Measurements from ENCODE around the gene FLYWCH2. TPM values are rescaled to one million over a fixed set of nuclear protein-coding genes. Genes with fewer than 3 reads are reported as not detected.
"Not testable (repeated sequence)": the region's sequence is repeated elsewhere in the genome, so short reads cannot be mapped to it uniquely, and the experiment has no call there.

FLYWCH2 gene
- total and polyA plus RNA-seq, 2 experiments from 2014 or later, result 30.9 to 45.0 TPM

DNA sequence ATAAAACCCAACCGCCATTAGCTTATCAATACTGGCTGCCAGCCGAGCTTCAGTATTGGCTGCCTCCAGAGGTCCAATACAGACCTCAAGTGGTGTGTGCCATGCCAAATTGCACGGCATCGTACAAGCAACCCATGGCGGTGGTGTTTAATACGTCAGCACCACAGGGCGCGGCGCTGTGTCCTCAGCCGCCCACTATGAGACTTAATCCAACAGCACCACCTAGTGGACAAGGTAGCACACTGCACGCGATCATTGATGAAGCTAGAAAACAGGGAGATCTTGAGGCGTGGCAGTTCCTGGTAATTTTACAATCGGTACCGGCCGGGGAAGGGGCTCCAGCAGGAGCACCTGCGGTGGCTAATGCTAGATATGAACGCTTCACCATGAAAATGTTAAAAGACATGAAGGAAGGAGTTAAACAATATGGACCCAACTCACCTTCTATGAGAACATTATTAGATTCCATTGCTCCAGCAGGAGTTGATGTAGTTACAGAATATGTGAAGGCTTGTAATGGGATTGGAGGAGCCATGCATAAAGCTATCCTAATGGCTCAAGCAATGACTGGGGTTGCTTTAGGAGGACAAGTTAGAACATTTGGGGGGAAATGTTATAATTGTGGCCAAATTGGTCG lies 44.1 kb downstream of the FLYWCH2 start:
- Histone ChIP-seq H3K4me1 (ENCODE audit: insufficient read depth) (peaks cover 7% of the 10 kb centered on the region; the same call in 1 of the 2 replicates), H2AFZ (no peak overlapping the region), H3F3A (replicated peaks; ENCODE audit: low read depth) (peaks cover 12% of the 10 kb centered on the region), H3K4me3 (no peak overlapping the region), H3K27me3 (ENCODE audit: insufficient read depth) (0 out of 2 replicates have a peak, but pooled peaks cover 7% of the 10 kb centered on the region), H3K9me2 (ENCODE audit: insufficient read depth) (no peaks in the 10 kb centered on the region), H3K79me2 (replicated peaks; ENCODE audit: insufficient read depth) (no peaks in the 10 kb centered on the region), H4K20me1 (replicated peaks; ENCODE audit: insufficient read depth) (no peaks in the 10 kb centered on the region), H3K36me3 (ENCODE audit: insufficient read depth) (no peaks in the 10 kb centered on the region), H3K27ac (ENCODE audit: low read depth) (no peak overlapping the region), H3K4me2 (peak overlapping the region; percentile 16; the same call in 1 of the 2 replicates)
- Mint-ChIP-seq H3K4me1 (peaks cover 38% of the 10 kb centered on the region), H3K4me3 (no peak overlapping the region; the same call in 2 of the 3 replicates), H3K27me3 (ENCODE audit: insufficient read depth, low read depth, poor library complexity) (peaks cover 11% of the 10 kb centered on the region), H3K36me3 (ENCODE audit: low read depth) (peaks cover 13% of the 10 kb centered on the region; the same call in 1 of the 3 replicates), H3K27ac (no peak overlapping the region), H3K9me3 (peaks cover 9% of the 10 kb centered on the region; the same call in 2 of the 3 replicates)
- no peak for TF ChIP-seq NANOG (IDR thresholded peaks at IDR 0.05; ENCODE audit: borderline replicate concordance)
- TF ChIP-seq EZH2phosphoT487 (IDR thresholded peaks at IDR 0.05; ENCODE audit: unreplicated experiment), result no peak
- TF ChIP-seq CREB1 (CRISPR knock-in tag; IDR thresholded peaks at IDR 0.05; ENCODE audit: low read depth), result peak; percentile 88
- TF ChIP-seq POLR2AphosphoS5 (IDR thresholded peaks at IDR 0.05; ENCODE audit: low read depth), result 0 out of 2 replicates have a peak, but pooled peaks have one; percentile 37
- TF ChIP-seq, protein P1, sequence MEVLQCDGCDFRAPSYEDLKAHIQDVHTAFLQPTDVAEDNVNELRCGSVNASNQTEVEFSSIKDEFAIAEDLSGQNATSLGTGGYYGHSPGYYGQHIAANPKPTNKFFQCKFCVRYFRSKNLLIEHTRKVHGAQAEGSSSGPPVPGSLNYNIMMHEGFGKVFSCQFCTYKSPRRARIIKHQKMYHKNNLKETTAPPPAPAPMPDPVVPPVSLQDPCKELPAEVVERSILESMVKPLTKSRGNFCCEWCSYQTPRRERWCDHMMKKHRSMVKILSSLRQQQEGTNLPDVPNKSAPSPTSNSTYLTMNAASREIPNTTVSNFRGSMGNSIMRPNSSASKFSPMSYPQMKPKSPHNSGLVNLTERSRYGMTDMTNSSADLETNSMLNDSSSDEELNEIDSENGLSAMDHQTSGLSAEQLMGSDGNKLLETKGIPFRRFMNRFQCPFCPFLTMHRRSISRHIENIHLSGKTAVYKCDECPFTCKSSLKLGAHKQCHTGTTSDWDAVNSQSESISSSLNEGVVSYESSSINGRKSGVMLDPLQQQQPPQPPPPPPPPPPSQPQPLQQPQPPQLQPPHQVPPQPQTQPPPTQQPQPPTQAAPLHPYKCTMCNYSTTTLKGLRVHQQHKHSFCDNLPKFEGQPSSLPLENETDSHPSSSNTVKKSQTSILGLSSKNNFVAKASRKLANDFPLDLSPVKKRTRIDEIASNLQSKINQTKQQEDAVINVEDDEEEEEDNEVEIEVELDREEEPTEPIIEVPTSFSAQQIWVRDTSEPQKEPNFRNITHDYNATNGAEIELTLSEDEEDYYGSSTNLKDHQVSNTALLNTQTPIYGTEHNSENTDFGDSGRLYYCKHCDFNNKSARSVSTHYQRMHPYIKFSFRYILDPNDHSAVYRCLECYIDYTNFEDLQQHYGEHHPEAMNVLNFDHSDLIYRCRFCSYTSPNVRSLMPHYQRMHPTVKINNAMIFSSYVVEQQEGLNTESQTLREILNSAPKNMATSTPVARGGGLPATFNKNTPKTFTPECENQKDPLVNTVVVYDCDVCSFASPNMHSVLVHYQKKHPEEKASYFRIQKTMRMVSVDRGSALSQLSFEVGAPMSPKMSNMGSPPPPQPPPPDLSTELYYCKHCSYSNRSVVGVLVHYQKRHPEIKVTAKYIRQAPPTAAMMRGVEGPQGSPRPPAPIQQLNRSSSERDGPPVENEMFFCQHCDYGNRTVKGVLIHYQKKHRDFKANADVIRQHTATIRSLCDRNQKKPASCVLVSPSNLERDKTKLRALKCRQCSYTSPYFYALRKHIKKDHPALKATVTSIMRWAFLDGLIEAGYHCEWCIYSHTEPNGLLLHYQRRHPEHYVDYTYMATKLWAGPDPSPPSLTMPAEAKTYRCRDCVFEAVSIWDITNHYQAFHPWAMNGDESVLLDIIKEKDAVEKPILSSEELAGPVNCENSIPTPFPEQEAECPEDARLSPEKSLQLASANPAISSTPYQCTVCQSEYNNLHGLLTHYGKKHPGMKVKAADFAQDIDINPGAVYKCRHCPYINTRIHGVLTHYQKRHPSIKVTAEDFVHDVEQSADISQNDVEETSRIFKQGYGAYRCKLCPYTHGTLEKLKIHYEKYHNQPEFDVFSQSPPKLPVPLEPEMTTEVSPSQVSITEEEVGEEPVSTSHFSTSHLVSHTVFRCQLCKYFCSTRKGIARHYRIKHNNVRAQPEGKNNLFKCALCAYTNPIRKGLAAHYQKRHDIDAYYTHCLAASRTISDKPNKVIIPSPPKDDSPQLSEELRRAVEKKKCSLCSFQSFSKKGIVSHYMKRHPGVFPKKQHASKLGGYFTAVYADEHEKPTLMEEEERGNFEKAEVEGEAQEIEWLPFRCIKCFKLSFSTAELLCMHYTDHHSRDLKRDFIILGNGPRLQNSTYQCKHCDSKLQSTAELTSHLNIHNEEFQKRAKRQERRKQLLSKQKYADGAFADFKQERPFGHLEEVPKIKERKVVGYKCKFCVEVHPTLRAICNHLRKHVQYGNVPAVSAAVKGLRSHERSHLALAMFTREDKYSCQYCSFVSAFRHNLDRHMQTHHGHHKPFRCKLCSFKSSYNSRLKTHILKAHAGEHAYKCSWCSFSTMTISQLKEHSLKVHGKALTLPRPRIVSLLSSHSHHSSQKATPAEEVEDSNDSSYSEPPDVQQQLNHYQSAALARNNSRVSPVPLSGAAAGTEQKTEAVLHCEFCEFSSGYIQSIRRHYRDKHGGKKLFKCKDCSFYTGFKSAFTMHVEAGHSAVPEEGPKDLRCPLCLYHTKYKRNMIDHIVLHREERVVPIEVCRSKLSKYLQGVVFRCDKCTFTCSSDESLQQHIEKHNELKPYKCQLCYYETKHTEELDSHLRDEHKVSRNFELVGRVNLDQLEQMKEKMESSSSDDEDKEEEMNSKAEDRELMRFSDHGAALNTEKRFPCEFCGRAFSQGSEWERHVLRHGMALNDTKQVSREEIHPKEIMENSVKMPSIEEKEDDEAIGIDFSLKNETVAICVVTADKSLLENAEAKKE (CRISPR knock-in tag; IDR thresholded peaks at IDR 0.05), result no peak
- no peak for TF ChIP-seq EZH2 (IDR thresholded peaks at IDR 0.05; ENCODE audit: low read depth, unreplicated experiment)
- TF ChIP-seq, protein P2, sequence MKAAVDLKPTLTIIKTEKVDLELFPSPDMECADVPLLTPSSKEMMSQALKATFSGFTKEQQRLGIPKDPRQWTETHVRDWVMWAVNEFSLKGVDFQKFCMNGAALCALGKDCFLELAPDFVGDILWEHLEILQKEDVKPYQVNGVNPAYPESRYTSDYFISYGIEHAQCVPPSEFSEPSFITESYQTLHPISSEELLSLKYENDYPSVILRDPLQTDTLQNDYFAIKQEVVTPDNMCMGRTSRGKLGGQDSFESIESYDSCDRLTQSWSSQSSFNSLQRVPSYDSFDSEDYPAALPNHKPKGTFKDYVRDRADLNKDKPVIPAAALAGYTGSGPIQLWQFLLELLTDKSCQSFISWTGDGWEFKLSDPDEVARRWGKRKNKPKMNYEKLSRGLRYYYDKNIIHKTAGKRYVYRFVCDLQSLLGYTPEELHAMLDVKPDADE (IDR thresholded peaks at IDR 0.05), result no peak
- TF ChIP-seq, protein P3, sequence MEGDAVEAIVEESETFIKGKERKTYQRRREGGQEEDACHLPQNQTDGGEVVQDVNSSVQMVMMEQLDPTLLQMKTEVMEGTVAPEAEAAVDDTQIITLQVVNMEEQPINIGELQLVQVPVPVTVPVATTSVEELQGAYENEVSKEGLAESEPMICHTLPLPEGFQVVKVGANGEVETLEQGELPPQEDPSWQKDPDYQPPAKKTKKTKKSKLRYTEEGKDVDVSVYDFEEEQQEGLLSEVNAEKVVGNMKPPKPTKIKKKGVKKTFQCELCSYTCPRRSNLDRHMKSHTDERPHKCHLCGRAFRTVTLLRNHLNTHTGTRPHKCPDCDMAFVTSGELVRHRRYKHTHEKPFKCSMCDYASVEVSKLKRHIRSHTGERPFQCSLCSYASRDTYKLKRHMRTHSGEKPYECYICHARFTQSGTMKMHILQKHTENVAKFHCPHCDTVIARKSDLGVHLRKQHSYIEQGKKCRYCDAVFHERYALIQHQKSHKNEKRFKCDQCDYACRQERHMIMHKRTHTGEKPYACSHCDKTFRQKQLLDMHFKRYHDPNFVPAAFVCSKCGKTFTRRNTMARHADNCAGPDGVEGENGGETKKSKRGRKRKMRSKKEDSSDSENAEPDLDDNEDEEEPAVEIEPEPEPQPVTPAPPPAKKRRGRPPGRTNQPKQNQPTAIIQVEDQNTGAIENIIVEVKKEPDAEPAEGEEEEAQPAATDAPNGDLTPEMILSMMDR (conservative IDR thresholded peaks at IDR 0.05; ENCODE audit: low read depth in 2 of 2), result peak; percentile 95 to 99
- TF ChIP-seq ZNF331 (CRISPR knock-in tag; IDR thresholded peaks at IDR 0.05; ENCODE audit: low read depth), result no peak
- DNase-seq (ENCODE audit: low spot score) (peak; percentile 96), ATAC-seq (peak; percentile 45)

DNA sequence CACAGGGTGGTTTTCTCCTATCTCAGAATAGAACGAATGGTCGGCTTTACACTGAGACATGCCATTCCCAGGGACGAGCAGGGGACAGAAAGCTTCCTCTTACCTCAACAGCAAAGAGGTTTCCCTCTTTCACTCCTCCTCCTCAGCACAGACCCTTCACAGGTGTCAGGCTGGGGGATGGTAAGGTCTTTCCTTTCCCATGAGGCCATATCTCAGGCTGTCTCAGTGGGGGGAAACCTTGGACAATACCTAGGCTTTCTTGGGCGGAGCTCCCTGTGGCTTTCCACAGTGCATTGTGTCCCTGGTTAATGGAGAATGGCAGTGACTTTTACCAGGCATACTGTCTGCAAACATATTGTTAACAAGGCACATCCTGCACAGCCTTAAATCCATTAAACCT lies 45.1 kb downstream of the FLYWCH2 start:
- peaks cover 12% of the 10 kb centered on the region for H3F3A ChIP-seq (replicated peaks; ENCODE audit: low read depth)
- Mint-ChIP-seq H3K4me1 (peaks cover 38% of the 10 kb centered on the region), H3K27ac (peak overlapping the region; percentile 87), H3K27me3 (ENCODE audit: insufficient read depth, low read depth, poor library complexity) (peaks cover 11% of the 10 kb centered on the region), H3K36me3 (ENCODE audit: low read depth) (peaks cover 13% of the 10 kb centered on the region; the same call in 1 of the 3 replicates)
- H3K79me2 ChIP-seq (replicated peaks; ENCODE audit: insufficient read depth); H3K36me3 ChIP-seq (ENCODE audit: insufficient read depth); H3K4me1 ChIP-seq (ENCODE audit: insufficient read depth); H4K20me1 ChIP-seq (replicated peaks; ENCODE audit: insufficient read depth); H3K9me2 ChIP-seq (ENCODE audit: insufficient read depth); H3K9me3 Mint-ChIP-seq; DNase-seq (ENCODE audit: low spot score); ATAC-seq; H3K4me3 ChIP-seq; H3K4me3 Mint-ChIP-seq; H3K4me2 ChIP-seq; H3K27me3 ChIP-seq (ENCODE audit: insufficient read depth); H2AFZ ChIP-seq; H3K27ac ChIP-seq (ENCODE audit: low read depth): not testable (repeated sequence)
